Epithelial cell of proximal tubule (primary cell): ENCODE results near the gene MAP3K5. TPM values are rescaled to one million over a fixed set of nuclear protein-coding genes. Genes with fewer than 3 reads are reported as not detected.

Experiments
- DNase-seq: peaks from one replicate; pipeline ENCODE4 v3.0.0-alpha.2; 2011; ENCODE audit warnings: low read depth
- H3K4me3 ChIP-seq: 2 replicates; pipeline ENCODE4 v1.5.1; 2011; ENCODE audit warnings: low read depth, mild to moderate bottlenecking, low read length
- total RNA-seq: library from RNA; depleted of rRNA; stranded (reverse); fragments of >200 nt; gene quantifications from 2 replicates; pipeline ENCODE4 v1.2.3, GENCODE V29; 2015
- TF ChIP-seq, protein P1 (sequence below): conservative IDR thresholded peaks from 2 replicates; pipeline ENCODE4 v1.5.1; 2012; ENCODE audit warnings: low read depth, mild to moderate bottlenecking, low read length

The MAP3K5 gene
- total RNA-seq, 1 donor from 2014 or later = 7.8 TPM

DNA sequence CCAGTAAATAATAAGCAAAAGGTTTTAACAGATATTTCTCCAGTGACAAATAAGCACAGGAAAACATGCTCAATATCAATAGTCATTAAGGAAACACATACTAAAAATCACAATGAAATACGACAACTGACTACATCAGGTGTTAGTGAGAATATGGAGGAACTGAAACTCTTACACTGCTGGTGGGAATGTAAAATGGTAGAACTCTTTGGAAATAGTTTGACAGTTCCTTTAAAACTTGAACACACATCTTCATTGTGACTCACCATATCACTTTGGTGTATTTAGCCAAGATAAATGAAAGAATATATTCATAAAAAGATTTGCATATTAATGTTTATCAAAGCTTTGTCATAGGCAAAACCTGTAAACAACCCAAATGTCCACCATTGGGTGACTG lies 11.3 kb upstream of the MAP3K5 start:
- TF ChIP-seq, protein P1, sequence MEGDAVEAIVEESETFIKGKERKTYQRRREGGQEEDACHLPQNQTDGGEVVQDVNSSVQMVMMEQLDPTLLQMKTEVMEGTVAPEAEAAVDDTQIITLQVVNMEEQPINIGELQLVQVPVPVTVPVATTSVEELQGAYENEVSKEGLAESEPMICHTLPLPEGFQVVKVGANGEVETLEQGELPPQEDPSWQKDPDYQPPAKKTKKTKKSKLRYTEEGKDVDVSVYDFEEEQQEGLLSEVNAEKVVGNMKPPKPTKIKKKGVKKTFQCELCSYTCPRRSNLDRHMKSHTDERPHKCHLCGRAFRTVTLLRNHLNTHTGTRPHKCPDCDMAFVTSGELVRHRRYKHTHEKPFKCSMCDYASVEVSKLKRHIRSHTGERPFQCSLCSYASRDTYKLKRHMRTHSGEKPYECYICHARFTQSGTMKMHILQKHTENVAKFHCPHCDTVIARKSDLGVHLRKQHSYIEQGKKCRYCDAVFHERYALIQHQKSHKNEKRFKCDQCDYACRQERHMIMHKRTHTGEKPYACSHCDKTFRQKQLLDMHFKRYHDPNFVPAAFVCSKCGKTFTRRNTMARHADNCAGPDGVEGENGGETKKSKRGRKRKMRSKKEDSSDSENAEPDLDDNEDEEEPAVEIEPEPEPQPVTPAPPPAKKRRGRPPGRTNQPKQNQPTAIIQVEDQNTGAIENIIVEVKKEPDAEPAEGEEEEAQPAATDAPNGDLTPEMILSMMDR = no peak
- no peak for DNase-seq
- no peak overlapping the region for H3K4me3 ChIP-seq

DNA sequence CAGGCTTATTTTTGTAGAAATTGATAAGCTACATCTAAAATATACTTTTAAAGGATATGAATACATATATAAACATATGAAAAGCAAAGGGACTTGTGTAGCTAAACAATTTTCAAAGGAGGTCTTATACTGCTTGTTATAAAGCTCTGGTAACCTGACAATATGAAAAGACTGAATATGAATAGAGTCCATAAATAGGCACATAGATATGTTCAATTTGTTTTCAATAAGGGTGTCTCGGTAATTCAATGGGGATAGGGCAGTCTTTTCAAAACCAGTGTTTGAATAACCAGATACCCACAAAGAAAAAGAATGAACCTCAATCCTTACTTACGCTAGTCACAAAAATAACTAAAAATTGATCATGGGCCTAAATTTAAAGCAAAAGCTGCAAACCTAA lies 9.3 kb upstream of the MAP3K5 start:
- H3K4me3 ChIP-seq = no peak overlapping the region
- TF ChIP-seq, protein P1 = no peak
- DNase-seq = no peak

DNA sequence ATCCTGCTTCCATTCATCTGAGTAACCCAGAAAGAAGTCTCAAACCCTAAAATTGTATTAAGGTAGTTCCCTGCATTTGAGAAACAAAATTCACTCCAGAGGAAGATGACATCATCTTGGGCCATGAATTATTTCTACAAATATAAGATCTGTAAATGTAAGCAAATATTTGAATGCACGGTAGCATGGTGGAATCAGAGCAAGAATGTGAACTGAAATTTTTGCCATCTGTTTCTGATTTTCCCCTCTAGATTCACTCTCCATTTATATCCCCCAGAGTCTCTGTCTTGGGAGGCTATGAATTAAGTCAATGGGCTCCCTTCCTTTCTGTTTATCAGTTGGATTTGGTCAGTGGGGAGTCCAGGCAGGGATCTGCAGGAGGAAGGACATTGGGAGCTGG lies 5.8 kb upstream of the MAP3K5 start:
- DNase-seq = no peak
- H3K4me3 ChIP-seq = no peak overlapping the region
- TF ChIP-seq, protein P1 = no peak

DNA sequence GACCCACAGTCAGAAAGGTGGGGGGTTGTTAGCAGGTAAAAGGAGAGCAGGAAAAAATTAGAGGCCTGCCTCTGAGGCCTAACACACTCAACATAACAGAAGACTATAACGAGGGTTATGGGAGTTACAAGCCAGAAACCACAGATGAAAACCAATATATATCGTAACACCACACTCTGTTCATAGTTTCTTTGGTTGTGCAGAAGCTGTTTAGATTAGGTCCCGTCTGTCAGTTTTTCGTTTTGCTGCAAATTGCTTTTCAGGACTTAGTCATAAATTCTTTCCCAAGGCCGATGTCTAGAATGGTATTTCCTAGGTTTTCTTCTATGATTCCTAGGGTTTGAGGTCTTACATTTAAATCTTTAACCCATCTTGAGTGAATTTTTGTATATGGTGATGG lies 3.7 kb upstream of the MAP3K5 start:
- TF ChIP-seq, protein P1 = no peak
- H3K4me3 ChIP-seq = no peak overlapping the region
- no peak for DNase-seq

DNA sequence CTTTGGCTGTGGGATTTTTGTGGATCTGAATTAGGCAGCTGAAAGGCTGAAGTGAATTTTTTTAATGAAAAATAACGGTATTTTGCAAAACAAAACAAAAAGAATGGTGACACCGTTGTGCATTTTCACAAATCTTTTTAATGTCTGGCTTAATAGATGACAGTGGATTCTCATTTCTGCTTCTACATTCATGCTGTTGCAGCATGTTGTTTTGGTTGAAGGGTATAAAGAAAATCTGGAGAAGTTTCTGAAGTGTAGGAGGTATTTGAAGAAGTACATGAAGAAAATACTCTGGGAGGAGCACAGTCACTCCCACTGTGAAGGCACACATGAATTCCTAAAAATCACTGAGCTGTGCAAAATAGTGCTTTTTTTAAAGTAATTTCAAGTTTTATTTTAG lies 3.1 kb upstream of the MAP3K5 start:
- no peak for DNase-seq
- TF ChIP-seq, protein P1 = no peak
- H3K4me3 ChIP-seq = no peak overlapping the region

DNA sequence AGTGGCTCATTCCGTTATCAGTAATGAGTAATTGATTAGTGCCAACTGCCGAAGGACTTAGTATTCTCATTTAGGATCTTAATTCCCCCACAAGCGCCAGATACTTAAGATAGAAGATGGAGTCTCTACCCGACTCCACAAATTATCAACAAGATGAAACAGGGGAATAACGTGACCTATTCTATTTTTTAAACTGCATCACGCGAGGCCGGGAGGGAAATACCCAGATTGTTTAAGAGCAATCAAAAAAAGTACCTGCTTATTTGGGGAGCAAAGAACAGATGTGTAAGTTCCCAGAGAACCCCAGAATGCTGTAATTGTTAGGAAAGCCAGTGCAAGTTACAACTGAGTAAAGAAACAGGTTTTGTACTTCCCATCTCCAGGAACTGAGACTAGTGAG lies 1.1 kb upstream of the MAP3K5 start:
- DNase-seq = no peak
- peak overlapping the region; percentile 87 for H3K4me3 ChIP-seq
- TF ChIP-seq, protein P1 = no peak

DNA sequence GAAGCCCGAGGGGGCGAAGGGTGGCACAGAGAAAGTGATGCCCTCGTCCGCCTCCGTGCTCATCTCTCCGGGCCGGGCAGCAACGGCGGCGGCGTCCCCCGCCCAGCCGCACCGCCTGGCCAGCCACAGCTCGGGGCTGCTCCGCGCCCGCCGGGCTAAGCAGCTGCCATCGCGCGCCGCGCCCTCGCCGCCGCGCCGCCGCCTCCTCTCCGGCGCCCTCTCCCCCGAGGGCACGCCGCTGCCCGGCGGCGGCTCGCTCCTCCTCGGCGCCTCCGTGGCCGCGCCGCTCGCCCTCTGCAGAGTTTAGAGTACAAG lies 225 bp downstream of the MAP3K5 start:
- no peak for DNase-seq
- TF ChIP-seq, protein P1 = no peak
- H3K4me3 ChIP-seq = peak overlapping the region; percentile 87
